Stomach smooth muscle (tissue), 2 donors: ENCODE data around the gene TMEM272.
A peak's percentile ranks its signal among the peaks of the same experiment; 100 is the strongest.

Experiments used
- H3K27ac ChIP-seq: one replicate; pipeline ENCODE4 v1.7.0; 2013; ENCODE audit warnings: mild to moderate bottlenecking, low read length, inconsistent platforms
- H3K27me3 ChIP-seq, 2 donors: one replicate each; pipeline ENCODE4 v1.7.0; 2013; ENCODE audit warnings: low read length in 2 of 2; ENCODE audit not compliant: insufficient read depth in 2 of 2, control insufficient read depth in 1 of 2
- H3K36me3 ChIP-seq, 2 donors: one replicate each; pipeline ENCODE4 v1.7.0; 2013; ENCODE audit warnings: low read length in 2 of 2; ENCODE audit not compliant: control insufficient read depth in 2 of 2, insufficient read depth in 2 of 2
- H3K4me1 ChIP-seq: one replicate; pipeline ENCODE4 v1.7.0; 2013; ENCODE audit warnings: low read length; ENCODE audit not compliant: control insufficient read depth, insufficient read depth
- H3K4me3 ChIP-seq, 2 donors: one replicate each; pipeline ENCODE4 v1.7.0; 2013; ENCODE audit warnings: low read length in 2 of 2
- H3K9ac ChIP-seq, 2 donors: one replicate each; pipeline ENCODE4 v1.7.0; 2013; ENCODE audit warnings: low read length in 2 of 2, mild to moderate bottlenecking in 1 of 2
- H3K9me3 ChIP-seq, 2 donors: one replicate each; pipeline ENCODE4 v1.7.0; 2013; ENCODE audit warnings: low read length in 2 of 2; ENCODE audit not compliant: control insufficient read depth in 2 of 2
- donor health status: healthy.
- donor health status: Pancreatic carcinoma.

TMEM272 gene

DNA sequence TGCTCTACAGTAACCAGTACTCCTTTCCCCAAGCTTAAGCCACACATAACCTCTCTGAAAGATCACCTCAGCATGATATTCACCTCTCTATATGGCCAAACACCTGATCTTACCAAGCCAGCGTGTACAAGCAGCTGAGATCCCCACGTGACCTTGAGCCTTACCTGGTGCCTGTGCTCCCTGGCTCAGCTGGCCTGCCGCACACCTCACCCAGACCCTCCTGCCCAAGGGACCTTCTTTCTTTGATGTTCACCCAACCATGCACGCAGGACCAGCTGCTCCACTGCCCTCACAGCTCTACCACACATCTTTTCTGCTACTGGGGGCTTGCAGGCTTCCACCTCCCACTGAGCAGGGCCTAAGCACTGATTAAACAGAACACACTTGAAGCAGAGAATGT, 50.0 kb downstream of the TMEM272 start:
- no peaks in the 10 kb centered on the region for H3K9me3 ChIP-seq
- H3K4me1 ChIP-seq, result peaks cover 7% of the 10 kb centered on the region
- H3K27me3 ChIP-seq, result no peaks in the 10 kb centered on the region
- H3K9ac ChIP-seq, result no peak overlapping the region
- H3K36me3 ChIP-seq, result peaks cover 10 to 22% of the 10 kb centered on the region in 2 donors
- no peak overlapping the region for H3K27ac ChIP-seq
- H3K4me3 ChIP-seq, result no peak overlapping the region

DNA sequence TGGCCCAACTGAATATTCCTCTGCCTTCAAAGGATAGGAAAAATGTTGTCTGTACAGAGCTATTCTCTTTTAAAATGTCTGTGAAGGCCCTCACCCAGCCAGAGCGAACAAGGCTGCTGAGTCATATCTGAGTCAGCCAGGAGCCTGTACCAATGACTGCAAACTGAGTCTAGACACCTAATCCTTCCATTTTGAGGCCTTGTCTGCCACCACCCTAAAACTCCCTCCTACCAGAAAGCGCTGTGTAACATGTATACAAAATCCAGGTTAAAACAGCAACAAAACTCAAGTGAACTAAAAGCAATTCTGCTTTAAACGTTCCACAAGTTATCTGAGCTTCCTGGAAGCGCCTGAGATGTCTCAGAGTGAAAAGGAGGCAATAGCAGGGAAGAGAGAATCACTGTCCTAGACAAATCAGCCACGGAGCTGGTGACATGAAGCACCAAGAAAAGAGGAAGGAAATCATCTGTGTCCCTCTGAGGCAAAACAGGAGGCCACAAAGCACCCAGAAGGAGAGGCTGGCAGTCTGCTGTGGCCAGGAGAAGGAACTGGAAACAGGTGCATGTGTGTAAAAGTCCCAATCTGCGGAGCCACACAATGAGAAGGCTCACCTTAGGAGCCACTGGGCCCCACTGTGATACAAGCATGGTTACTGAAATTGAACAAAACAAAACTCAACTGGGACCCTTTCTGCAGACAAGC, 51.3 kb downstream of the TMEM272 start:
- Histone ChIP-seq H3K36me3 (peaks cover 10 to 19% of the 10 kb centered on the region in 2 donors), H3K27me3 (no peaks in the 10 kb centered on the region), H3K9me3 (no peaks in the 10 kb centered on the region), H3K4me3 (no peak overlapping the region), H3K27ac (peak overlapping the region; percentile 41), H3K9ac (no peak overlapping the region), H3K4me1 (peaks cover 5% of the 10 kb centered on the region)

DNA sequence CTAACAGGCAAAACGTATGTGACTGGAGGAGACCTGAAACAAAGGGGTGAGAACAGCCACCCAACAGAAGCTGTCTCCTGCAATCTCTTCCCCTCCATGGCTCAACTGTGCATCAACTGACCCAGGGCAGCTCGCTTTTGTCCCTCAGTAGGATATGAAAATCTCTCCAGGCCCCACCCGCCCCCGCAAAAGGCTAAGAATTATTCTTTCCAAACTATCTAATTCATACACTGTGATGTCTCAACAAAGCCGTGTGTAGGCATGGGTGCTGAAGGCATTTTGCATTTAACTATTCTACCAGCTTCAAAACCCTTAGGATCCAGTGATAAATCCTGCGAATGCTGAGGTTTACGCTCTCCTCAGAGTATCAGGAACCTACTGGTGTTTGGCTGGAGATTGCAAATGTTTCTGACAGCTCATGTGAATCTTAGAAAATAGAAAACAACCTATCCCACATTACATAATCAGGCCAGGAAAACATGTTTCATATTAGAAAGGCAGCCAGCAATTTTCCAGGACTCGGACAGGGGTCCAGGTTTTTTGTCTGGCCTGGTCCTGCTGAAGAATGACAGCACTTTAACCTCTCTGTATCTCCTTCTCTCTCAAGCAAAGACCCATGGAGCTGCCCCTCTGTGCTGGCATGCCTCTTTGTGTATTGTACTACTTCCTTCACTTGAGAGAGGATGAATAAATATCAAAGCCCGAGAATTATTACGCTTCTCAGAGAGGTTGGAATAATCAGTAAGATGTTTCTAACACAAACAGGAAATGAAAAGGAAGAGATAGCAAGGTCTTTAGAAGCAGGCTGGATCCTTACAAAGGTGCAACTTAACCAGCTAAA, 58.3 kb downstream of the TMEM272 start:
- H3K27me3 ChIP-seq, result no peaks in the 10 kb centered on the region
- H3K4me3 ChIP-seq, result peak overlapping the region; percentile 40 to 65
- peak overlapping the region; percentile 40 to 42 for H3K9ac ChIP-seq
- peaks cover 20% of the 10 kb centered on the region for H3K4me1 ChIP-seq
- H3K36me3 ChIP-seq, result no peaks in the 10 kb centered on the region
- H3K27ac ChIP-seq, result peak overlapping the region; percentile 85
- H3K9me3 ChIP-seq, result no peaks in the 10 kb centered on the region

DNA sequence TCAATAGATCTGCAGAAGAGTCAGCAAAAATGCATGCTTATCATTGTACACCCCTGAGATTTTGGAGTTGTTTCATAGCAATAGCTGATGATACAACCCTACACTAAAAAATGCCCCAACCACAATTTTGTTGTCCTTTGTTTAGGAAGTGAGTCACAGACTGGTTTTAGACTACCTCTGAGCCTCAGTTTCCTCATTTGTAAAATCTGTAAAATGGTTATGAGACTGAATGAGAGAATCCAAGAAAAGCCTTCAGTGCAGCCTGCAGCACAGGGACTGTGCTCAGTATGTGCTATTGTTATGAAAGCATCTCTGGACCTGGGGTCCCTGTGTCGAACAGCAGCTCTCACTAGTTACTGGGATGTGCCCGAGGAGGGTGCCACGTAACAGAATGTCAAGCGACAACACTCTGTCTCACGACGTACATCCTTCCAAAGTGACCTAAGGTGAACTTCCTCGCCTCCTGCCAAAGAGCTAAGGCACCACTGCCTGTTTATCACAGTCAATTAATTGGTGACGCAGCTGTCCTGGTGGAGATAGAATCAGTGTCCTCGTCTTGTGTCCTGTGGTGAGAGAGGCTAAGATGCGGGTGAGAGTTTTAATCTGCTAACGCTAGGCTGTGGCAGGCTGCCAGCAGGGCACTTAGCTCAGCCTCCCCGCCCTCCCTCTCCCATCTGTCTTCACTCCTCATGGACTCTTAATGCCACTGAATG, 59.1 kb downstream of the TMEM272 start:
- Histone ChIP-seq H3K27ac (peak overlapping the region; percentile 85), H3K27me3 (no peaks in the 10 kb centered on the region), H3K36me3 (no peaks in the 10 kb centered on the region), H3K9me3 (no peaks in the 10 kb centered on the region), H3K4me1 (peaks cover 20% of the 10 kb centered on the region), H3K4me3 (peak overlapping the region; percentile 40 to 65), H3K9ac (peak overlapping the region in 1 of 2 donors; percentile 29)

DNA sequence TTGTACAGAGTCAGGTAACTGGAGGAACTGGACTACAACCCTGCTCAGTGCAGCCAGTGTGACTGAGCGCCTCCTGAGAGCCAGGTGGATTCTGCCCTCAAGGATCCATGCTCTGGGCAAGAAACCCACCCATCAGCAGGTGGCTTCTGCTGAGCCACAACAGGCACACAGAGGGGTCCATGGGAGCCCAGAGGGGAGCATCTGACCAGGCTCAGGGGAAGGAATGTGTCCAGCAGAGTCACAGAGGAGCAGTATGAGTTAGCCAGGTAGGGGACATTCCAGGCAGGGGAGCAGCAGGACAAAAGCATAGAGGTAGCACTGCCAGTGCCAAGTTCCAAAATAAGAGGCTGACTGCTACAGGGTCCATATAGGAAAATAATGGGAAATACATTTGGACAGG, 60.9 kb downstream of the TMEM272 start:
- Histone ChIP-seq H3K27ac (no peak overlapping the region), H3K4me3 (no peak overlapping the region), H3K36me3 (no peaks in the 10 kb centered on the region), H3K9ac (no peak overlapping the region), H3K4me1 (peaks cover 20% of the 10 kb centered on the region), H3K27me3 (no peaks in the 10 kb centered on the region), H3K9me3 (no peaks in the 10 kb centered on the region)

DNA sequence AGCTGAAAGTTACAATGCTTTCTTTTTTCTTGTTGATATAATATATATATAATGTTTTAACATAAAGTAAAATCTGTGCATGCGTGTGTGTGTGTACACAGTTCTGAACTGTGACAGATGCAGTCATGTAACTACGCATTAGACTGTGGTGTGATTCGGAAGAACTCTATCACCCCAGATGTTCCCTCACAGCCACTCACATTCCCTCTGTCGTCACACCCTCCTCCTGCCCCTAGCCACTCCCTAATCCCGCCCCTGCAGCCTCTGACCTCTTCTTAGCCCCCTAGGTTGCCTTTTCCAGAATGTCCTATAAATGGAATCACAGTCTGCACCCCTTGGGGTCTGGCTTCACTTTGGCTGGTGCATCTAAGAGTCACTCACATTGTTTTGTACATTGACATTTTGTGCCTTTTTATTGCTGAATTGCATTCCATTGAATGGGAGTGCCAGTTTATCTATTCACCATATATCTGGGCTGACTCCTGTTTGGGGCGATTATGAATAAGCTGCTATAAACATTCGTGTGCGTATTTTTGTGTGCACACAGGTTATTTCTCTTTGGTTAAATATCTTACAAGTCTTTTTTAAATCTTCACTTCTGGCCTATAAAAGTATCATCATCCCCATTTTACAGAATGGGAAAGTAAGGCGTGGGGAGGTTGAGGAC, 61.4 kb downstream of the TMEM272 start:
- Histone ChIP-seq H3K4me3 (no peak overlapping the region), H3K9me3 (no peaks in the 10 kb centered on the region), H3K27me3 (no peaks in the 10 kb centered on the region), H3K36me3 (no peaks in the 10 kb centered on the region), H3K27ac (no peak overlapping the region), H3K4me1 (peaks cover 20% of the 10 kb centered on the region), H3K9ac (no peak overlapping the region)

DNA sequence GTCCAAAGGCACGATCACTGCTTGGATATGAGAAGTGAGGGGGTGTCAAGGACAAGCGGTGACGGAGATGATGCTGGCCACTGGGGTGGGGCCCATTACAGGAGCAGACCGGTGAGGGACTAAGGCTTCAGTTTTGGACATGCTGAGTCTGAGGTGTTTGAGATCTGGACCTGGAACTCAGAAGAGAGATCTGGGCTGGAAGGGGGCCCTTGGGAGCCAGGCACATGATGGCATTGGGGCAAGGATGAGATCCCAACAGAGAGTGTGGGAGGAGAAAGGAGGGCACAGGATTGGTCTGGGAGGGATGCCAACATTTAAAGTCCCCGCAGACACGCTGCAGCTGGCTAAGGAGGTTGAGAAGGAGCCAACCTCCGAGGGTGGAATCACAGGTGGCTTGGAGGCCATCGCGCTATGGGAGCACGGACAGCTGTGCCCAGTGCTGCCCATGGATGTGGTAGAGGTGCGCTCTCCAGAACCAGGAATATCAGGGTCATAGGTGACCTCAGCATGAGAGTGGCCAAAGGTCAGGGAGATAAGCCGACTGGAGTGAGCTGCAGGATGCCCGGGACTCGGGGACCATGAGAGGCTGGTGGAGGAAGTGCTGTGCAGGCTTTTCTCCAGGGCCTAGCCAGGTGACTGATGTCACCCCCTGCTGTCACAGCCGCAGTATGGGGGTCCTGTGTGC, 62.8 kb downstream of the TMEM272 start:
- no peak overlapping the region for H3K4me3 ChIP-seq
- no peaks in the 10 kb centered on the region for H3K27me3 ChIP-seq
- H3K9me3 ChIP-seq, result no peaks in the 10 kb centered on the region
- H3K4me1 ChIP-seq, result peaks cover 18% of the 10 kb centered on the region
- H3K9ac ChIP-seq, result no peak overlapping the region
- no peaks in the 10 kb centered on the region for H3K36me3 ChIP-seq
- H3K27ac ChIP-seq, result no peak overlapping the region

DNA sequence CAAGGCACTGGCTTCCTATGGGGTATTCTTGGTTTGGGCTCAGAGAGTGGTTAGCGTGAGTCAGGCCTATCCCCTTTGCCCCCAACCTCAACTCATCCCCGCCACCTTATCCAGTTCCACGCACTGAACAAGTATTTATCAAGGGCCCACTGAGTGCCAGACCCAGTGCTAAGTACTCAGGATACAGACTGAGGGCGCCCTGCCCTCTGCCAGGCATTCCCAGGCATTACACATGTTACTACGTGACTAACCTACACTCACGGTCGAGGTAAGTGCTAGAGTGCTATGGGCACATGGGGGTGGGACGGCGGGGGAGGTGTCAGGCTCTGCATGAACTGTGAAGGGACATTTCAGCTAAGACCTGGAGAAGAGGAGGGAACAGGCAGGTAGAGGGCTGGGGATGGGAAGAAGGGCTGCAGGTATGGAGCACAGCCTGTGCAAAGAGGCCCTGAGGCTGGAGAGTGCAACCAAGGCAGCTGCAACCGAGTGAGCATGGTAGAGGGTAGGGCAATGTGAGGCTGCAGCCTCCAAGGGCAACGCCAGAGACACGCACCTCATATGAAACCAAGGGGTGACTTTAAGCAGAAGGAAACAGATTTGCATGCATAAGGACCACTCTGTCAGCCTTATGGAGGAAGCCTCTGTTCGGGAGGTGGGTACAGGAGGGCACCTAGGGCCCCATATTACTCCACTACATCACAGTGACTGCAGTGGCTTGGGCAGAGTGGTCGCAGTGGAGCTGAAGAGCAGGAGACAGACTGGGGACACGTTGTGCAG, 63.5 kb downstream of the TMEM272 start:
- no peaks in the 10 kb centered on the region for H3K27me3 ChIP-seq
- no peak overlapping the region for H3K4me3 ChIP-seq
- H3K36me3 ChIP-seq, result no peaks in the 10 kb centered on the region
- no peak overlapping the region for H3K9ac ChIP-seq
- no peak overlapping the region for H3K27ac ChIP-seq
- peaks cover 10% of the 10 kb centered on the region for H3K4me1 ChIP-seq
- no peaks in the 10 kb centered on the region for H3K9me3 ChIP-seq

DNA sequence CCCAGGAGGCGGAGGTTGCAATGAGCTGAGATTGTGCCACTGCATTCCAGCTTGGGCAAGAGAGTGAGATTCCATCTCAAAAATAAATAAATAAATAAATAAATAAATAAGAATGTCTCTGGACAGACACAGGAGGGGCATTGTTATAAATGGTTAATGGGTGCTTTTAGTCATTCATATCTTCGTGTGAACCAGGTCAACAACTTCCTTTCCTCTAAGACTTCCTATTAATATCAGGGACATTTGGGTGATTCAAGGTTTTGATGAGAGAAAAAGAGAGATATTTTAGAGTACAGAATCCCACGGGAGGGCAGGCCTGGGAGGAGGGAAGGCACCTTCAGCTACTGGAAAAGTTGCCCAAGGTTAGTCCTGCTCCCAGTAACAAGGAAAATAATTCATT, 64.9 kb downstream of the TMEM272 start:
- peaks cover 4% of the 10 kb centered on the region for H3K4me1 ChIP-seq
- H3K36me3 ChIP-seq, result no peaks in the 10 kb centered on the region
- H3K27ac ChIP-seq, result no peak overlapping the region
- H3K4me3 ChIP-seq, result no peak overlapping the region
- no peaks in the 10 kb centered on the region for H3K27me3 ChIP-seq
- no peaks in the 10 kb centered on the region for H3K9me3 ChIP-seq
- no peak overlapping the region for H3K9ac ChIP-seq
